Transverse colon (tissue), 4 donors: Measurements from ENCODE around the gene SPATA2L. TPM values are rescaled to one million over a fixed set of nuclear protein-coding genes. Genes with fewer than 3 reads are reported as not detected.
"Not testable (repeated sequence)": the region's sequence is repeated elsewhere in the genome, so short reads cannot be mapped to it uniquely, and the experiment has no call there.

Experiments
- DNase-seq: peaks from one replicate; pipeline ENCODE4 v3.0.0-alpha.2; 2019
- H3K27ac ChIP-seq, 4 donors: fragments of 200-600 bp; sonication (generic); 2 replicates each; pipeline ENCODE4 v1.5.1; 2016 to 2018; ENCODE audit warnings: inconsistent platforms in 4 of 4
- H3K27me3 ChIP-seq: fragments of 200-600 bp; sonication (generic); 2 replicates; pipeline ENCODE4 v1.5.1; 2017; ENCODE audit warnings: inconsistent platforms
- H3K36me3 ChIP-seq, 4 donors: fragments of 200-600 bp; sonication (generic); 2 replicates each; pipeline ENCODE4 v1.5.1; 2017 to 2019; ENCODE audit warnings: inconsistent platforms in 4 of 4
- H3K4me1 ChIP-seq, 4 donors: fragments of 200-600 bp; sonication (generic); 2 replicates each; pipeline ENCODE4 v1.5.1; 2017 to 2020; ENCODE audit warnings: inconsistent platforms in 4 of 4
- H3K4me3 ChIP-seq, 4 donors: fragments of 200-600 bp; sonication (generic); 1 replicate in 1 of 4; 2 replicates in 3 of 4; pipeline versions ENCODE4 v1.5.1 to v1.6.1; 2017 to 2019; ENCODE audit warnings: inconsistent platforms in 4 of 4
- H3K9me3 ChIP-seq, 2 donors: fragments of 200-600 bp; sonication (generic); 2 replicates each; pipeline ENCODE4 v1.5.1; 2017 to 2019; ENCODE audit warnings: inconsistent platforms in 2 of 2
- EP300 ChIP-seq: sonication (generic); formaldehyde crosslinking; IDR thresholded peaks from one replicate; pipeline ENCODE4 v1.6.1; 2017; ENCODE audit warnings: antibody characterized with exemption, low read depth
- POLR2A ChIP-seq: fragments of 450-650 bp; IDR thresholded peaks from one replicate; pipeline ENCODE4 v1.6.1; 2016; ENCODE audit warnings: antibody characterized with exemption, mild to moderate bottlenecking, moderate library complexity
- POLR2AphosphoS5 ChIP-seq, 3 donors: sonication (generic); formaldehyde crosslinking; IDR thresholded peaks; one replicate each; pipeline ENCODE4 v1.6.1; 2016; ENCODE audit warnings: antibody characterized with exemption in 3 of 3
- WGBS, 2 donors: methylation state at CpG; one replicate each; pipeline ENCODE4 v1.1.5; 2018; ENCODE audit warnings: low coverage in 1 of 2; 5-methylcytosine and 5-hydroxymethylcytosine counted together
- in situ Hi-C, 4 donors: fragments of 200-750 bp; cut with MboI; loops; one replicate each; pipeline versions ENCODE4 v1.15.0 to v1.15.1; 2017; ENCODE audit warnings: low sequenced_read_pairs in 3 of 4, low pct_ligation_motif_present in 1 of 4, low pct_unique_long_range_greater_than_20kb in 1 of 4
- intact Hi-C: fragments of 100-400 bp; cut with DNase I; formaldehyde crosslinking; loops from one replicate; pipeline ENCODE4 v1.15.1; 2023; ENCODE audit warnings: low total_unique reads
- total RNA-seq, 4 donors: library from RNA; depleted of rRNA; stranded (reverse); fragments of >200 nt; gene quantifications; one replicate each; pipeline ENCODE4 v1.1.0, GENCODE V29; 2016
- TF ChIP-seq, protein P1 (sequence below), 5 experiments: fragments of 200-600 bp in 3 of 5; fragments of 450-650 bp in 2 of 5; sonication (generic) in 3 of 5; IDR thresholded peaks; 1 replicate in 2 of 5; 2 replicates in 3 of 5; pipeline ENCODE4 v1.5.1; 2016 to 2017; ENCODE audit warnings: antibody characterized with exemption in 5 of 5, inconsistent platforms in 3 of 5, mild to moderate bottlenecking in 2 of 5, moderate library complexity in 1 of 5

SPATA2L gene
- total RNA-seq, 4 donors from 2014 or later: 30.8 to 83.0 (median 60.6) TPM

DNA sequence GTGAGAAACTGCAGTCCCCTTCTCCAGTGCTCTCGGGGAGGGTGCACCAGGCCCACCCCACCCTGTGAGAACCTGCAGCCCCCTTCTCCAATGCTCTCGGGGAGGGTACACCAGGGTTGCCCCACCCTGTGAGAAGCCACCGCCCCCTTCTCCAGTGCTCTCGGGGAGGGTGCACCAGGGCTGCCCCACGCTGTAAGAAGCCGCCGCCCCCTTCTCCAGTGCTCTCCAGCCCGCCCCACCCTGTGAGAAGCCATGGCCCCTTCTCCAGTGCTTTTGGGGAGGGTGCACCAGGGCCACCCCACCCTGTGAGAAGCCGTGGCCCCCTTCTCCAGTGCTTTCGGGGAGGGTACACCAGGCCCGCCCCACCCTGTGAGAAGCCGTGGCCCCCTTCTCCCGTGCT lies 31.8 kb downstream of the SPATA2L start:
- no peaks in the 10 kb centered on the region for H3K9me3 ChIP-seq
- no peak overlapping the region for H3K4me3 ChIP-seq
- H3K27me3 ChIP-seq: no peaks in the 10 kb centered on the region
- DNase-seq: no peak
- 89% methylated on average over 12 of the region's 13 CpGs; no CpG with 5 or more reads in 1 of the 2 donors for WGBS, 2 donors
- no peak overlapping the region for H3K27ac ChIP-seq
- intact Hi-C loops: no loop called here
- TF ChIP-seq EP300: no peak
- TF ChIP-seq, protein P1, sequence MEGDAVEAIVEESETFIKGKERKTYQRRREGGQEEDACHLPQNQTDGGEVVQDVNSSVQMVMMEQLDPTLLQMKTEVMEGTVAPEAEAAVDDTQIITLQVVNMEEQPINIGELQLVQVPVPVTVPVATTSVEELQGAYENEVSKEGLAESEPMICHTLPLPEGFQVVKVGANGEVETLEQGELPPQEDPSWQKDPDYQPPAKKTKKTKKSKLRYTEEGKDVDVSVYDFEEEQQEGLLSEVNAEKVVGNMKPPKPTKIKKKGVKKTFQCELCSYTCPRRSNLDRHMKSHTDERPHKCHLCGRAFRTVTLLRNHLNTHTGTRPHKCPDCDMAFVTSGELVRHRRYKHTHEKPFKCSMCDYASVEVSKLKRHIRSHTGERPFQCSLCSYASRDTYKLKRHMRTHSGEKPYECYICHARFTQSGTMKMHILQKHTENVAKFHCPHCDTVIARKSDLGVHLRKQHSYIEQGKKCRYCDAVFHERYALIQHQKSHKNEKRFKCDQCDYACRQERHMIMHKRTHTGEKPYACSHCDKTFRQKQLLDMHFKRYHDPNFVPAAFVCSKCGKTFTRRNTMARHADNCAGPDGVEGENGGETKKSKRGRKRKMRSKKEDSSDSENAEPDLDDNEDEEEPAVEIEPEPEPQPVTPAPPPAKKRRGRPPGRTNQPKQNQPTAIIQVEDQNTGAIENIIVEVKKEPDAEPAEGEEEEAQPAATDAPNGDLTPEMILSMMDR (IDR thresholded peaks at IDR 0.05): no peak
- no peak for TF ChIP-seq POLR2A
- TF ChIP-seq POLR2AphosphoS5 (IDR thresholded peaks at IDR 0.05): no peak
- H3K36me3 ChIP-seq: no peaks in the 10 kb centered on the region
- H3K4me1 ChIP-seq: no peaks in the 10 kb centered on the region
- in situ Hi-C loops: no loop called here

DNA sequence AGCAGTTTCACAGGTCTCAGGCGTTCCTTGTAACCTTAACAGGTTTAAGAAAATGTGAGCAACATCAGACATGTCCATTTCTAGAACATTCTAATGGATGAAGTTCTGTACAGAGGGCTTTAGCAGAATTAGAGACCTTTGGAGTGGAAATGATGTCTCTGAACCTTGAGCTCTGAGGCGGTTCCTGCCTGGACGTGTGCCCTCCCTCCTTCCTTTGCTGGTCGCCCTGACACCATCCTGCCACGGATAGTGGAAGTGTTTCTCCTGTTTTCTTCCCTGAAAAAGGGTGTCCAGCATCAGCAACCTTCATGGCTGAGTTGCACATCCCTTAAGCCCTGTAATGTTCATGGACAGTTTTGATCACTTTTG lies 32.7 kb downstream of the SPATA2L start:
- Histone ChIP-seq H3K4me1 (no peaks in the 10 kb centered on the region), H3K9me3 (no peaks in the 10 kb centered on the region), H3K27ac (no peak overlapping the region), H3K36me3 (no peaks in the 10 kb centered on the region), H3K4me3 (no peak overlapping the region), H3K27me3 (no peaks in the 10 kb centered on the region)
- in situ Hi-C loops: no loop called here
- no peak for DNase-seq
- no peak for TF ChIP-seq EP300
- TF ChIP-seq, protein P1 (IDR thresholded peaks at IDR 0.05): no peak
- TF ChIP-seq POLR2AphosphoS5 (IDR thresholded peaks at IDR 0.05): no peak
- no peak for TF ChIP-seq POLR2A
- 64% methylated on average over 5 of the region's 5 CpGs; no CpG with 5 or more reads in 1 of the 2 donors for WGBS, 2 donors
- intact Hi-C loops: no loop called here

DNA sequence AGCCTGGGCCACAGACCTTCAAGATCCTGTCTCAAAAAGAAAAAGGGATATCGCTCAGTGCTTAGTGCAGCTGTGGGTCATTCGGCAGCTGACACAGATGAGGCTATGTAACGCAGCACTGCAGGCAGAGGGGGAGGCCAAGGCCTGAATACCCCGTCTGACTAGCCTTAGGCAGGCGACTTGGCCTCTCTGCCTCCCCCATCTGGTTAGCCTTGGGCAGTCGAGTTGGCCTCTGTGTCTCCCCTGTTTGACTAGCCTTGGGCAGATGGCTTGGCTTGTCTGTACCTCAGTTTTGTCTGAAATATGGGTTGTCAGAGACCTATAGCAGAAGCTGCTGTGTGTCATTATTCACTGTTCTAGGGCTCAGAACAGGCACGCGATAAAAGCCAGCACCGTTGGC lies 33.9 kb downstream of the SPATA2L start:
- Histone ChIP-seq H3K27ac (no peak overlapping the region), H3K4me3 (no peak overlapping the region), H3K4me1 (no peaks in the 10 kb centered on the region), H3K9me3 (no peaks in the 10 kb centered on the region), H3K27me3 (no peaks in the 10 kb centered on the region), H3K36me3 (no peaks in the 10 kb centered on the region)
- intact Hi-C loops: no loop called here
- TF ChIP-seq EP300: no peak
- TF ChIP-seq, protein P1 (IDR thresholded peaks at IDR 0.05): no peak
- no peak for TF ChIP-seq POLR2A
- no peak for TF ChIP-seq POLR2AphosphoS5 (IDR thresholded peaks at IDR 0.05)
- in situ Hi-C loops: no loop called here
- DNase-seq: no peak
- WGBS, 2 donors: 74% methylated on average over 8 of the region's 9 CpGs; no CpG with 5 or more reads in 1 of the 2 donors

DNA sequence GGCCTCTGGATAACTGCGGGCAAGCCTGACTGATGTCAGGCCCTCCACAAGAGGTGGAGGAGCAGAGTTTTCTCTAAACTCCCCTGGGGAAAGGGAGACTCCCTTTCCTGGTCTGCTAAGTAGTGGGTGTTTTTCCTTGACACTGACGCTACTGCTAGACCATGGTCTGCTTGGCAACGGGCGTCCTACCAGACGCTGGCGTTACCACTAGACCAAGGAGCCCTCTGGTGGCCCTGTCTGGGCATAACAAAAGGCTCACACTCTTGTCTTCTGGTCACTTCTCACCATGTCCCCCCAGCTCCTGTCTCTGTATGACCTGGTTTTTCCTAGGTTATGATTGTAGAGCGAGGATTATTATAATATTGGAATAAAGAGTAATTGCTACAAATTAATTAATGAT lies 34.5 kb downstream of the SPATA2L start:
- TF ChIP-seq, protein P1 (IDR thresholded peaks at IDR 0.05): peak in 2 of 5 experiments; percentile 12 to 26
- peak; percentile 29 for DNase-seq
- WGBS, 2 donors: 41 to 80% methylated on average over 3 to 7 of the region's 7 CpGs

DNA sequence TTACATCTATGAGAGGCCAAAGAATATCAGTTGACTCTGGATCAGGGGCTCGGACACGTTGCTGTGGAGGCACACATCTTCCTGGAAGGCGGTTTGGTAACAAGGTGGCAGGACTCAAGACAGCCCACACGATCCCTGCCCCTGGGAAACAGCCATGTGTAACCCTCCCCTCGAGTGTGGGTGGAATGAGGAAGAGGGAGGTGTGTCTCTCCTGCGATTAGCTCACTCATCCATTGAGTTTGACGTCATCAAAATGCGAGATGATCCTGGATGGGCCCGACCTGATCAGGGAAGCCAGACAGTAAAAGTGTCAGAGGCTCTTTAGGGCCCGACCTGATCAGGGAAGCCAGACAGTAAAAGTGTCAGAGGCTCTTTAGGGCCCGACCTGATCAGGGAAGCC lies 37.3 kb downstream of the SPATA2L start:
- intact Hi-C loops, H3K4me3 ChIP-seq, H3K27ac ChIP-seq, H3K36me3 ChIP-seq, H3K9me3 ChIP-seq, H3K27me3 ChIP-seq, in situ Hi-C loops, H3K4me1 ChIP-seq, DNase-seq: not testable (repeated sequence)
- 71 to 100% methylated on average over 3 to 11 of the region's 11 CpGs for WGBS, 2 donors

More for the DNA sequence above, 34.5 kb downstream of the SPATA2L start:
- H3K9me3 ChIP-seq, intact Hi-C loops, H3K27ac ChIP-seq, H3K4me1 ChIP-seq, H3K36me3 ChIP-seq, H3K4me3 ChIP-seq, in situ Hi-C loops, H3K27me3 ChIP-seq: not testable (repeated sequence)
